K562 (cell line): ENCODE data around the gene USP16. TPM values are rescaled to one million over a fixed set of nuclear protein-coding genes. Genes with fewer than 3 reads are reported as not detected.

Source experiments
- ARID1B ChIP-seq: fragments of 450-650 bp; IDR thresholded peaks from 2 replicates; pipeline ENCODE4 v1.6.1; 2016; ENCODE audit warnings: antibody characterized with exemption, mild to moderate bottlenecking, inconsistent platforms
- ATF4 ChIP-seq: fragments of 450-650 bp; formaldehyde crosslinking; IDR thresholded peaks from 2 replicates; pipeline ENCODE4 v1.4.0; 2022; ENCODE audit warnings: mild to moderate bottlenecking, moderate library complexity
- ESRRA ChIP-seq: fragments of 450-650 bp; IDR thresholded peaks from 2 replicates; pipeline ENCODE4 v1.6.1; 2014; ENCODE audit warnings: low read depth, mild to moderate bottlenecking, moderate library complexity, borderline replicate concordance
- ETV5 ChIP-seq: sonication (generic); formaldehyde crosslinking; IDR thresholded peaks from 2 replicates; pipeline ENCODE4 v1.4.0; 2020; ENCODE audit warnings: low read depth, mild to moderate bottlenecking, missing genetic modification reagents
- GTF2E2 ChIP-seq: fragments of 200-800 bp; sonication (Bioruptor generic); IDR thresholded peaks from 2 replicates; pipeline ENCODE4 v1.6.1; 2016; ENCODE audit warnings: missing genetic modification characterization, missing compliant biosample characterization
- JUNB ChIP-seq: fragments of 450-650 bp; formaldehyde crosslinking; conservative IDR thresholded peaks from 2 replicates; pipeline ENCODE4 v1.4.0; 2020; ENCODE audit warnings: mild to moderate bottlenecking
- NR2C1 ChIP-seq, 2 experiments: fragments of 450-650 bp; IDR thresholded peaks; 2 replicates each; pipeline ENCODE4 v1.6.1; 2017; ENCODE audit warnings: mild to moderate bottlenecking in 2 of 2, antibody characterized with exemption in 1 of 2, inconsistent platforms in 1 of 2, missing compliant biosample characterization in 1 of 2, missing genetic modification characterization in 1 of 2
- PHF8 ChIP-seq: fragments of 200-600 bp; sonication (generic); IDR thresholded peaks from 2 replicates; pipeline ENCODE4 v1.6.1; 2012; ENCODE audit warnings: mixed run types, mild to moderate bottlenecking, inconsistent platforms, low read length, moderate library complexity, borderline replicate concordance
- POLR2AphosphoS5 ChIP-seq: IDR thresholded peaks from 2 replicates; pipeline ENCODE4 v1.6.1; 2011; ENCODE audit warnings: mild to moderate bottlenecking, low read depth, low read length, moderate library complexity; ENCODE audit not compliant: control insufficient read depth, insufficient read depth
- POLR3G ChIP-seq: IDR thresholded peaks from 2 replicates; pipeline ENCODE4 v1.6.1; 2011; ENCODE audit not compliant: insufficient read length, insufficient replicate concordance; ENCODE audit errors: extremely low read depth
- RBM22 ChIP-seq: fragments of 200-400 bp; formaldehyde crosslinking; IDR thresholded peaks from 2 replicates; pipeline ENCODE4 v1.6.1; 2018; ENCODE audit warnings: low read length, low read depth; ENCODE audit not compliant: poor library complexity, severe bottlenecking
- RNF2 ChIP-seq: sonication (generic); IDR thresholded peaks from 2 replicates; pipeline ENCODE4 v1.6.1; 2016
- RUNX1 ChIP-seq: sonication (generic); IDR thresholded peaks from 2 replicates; pipeline ENCODE4 v1.6.1; 2016; ENCODE audit warnings: antibody characterized with exemption, low read depth
- SAFB ChIP-seq: fragments of 200-400 bp; formaldehyde crosslinking; IDR thresholded peaks from 2 replicates; pipeline ENCODE4 v1.6.1; 2017; ENCODE audit warnings: low read depth, low read length, borderline replicate concordance
- STAT5A ChIP-seq: IDR thresholded peaks from 2 replicates; pipeline ENCODE4 v1.6.1; 2012; ENCODE audit warnings: low read length, inconsistent platforms, borderline replicate concordance
- TAF15 ChIP-seq: fragments of 200-400 bp; formaldehyde crosslinking; IDR thresholded peaks from 2 replicates; pipeline ENCODE4 v1.6.1; 2017; ENCODE audit warnings: mild to moderate bottlenecking, low read depth, low read length, moderate library complexity
- TRIM24 ChIP-seq, 2 experiments: fragments of 450-650 bp; IDR thresholded peaks; 2 replicates each; pipeline ENCODE4 v1.6.1; 2016
- polyA plus RNA-seq, 8 experiments: library from polyadenylated mRNA; depleted of rRNA in 4 of 8; stranded (reverse) in 5 of 8; unstranded in 3 of 8; fragments of >200 nt; fragmentation: Nextera tagmentation in 2 of 8; fragmentation: Illumina TruSeq in 1 of 8; extraction: Ambion mirVana in 2 of 8; extraction: Trizol in 1 of 8; gene quantifications; 2 replicates each; pipeline versions ENCODE4 v1.2.1 to v1.2.3, GENCODE V29; 2011 to 2014; ENCODE audit warnings: inconsistent platforms in 1 of 8, missing spikeins in 1 of 8
- total RNA-seq, 7 experiments: library from RNA; depleted of rRNA in 6 of 7; stranded (reverse); fragments of >200 nt in 6 of 7; fragmentation: Illumina TruSeq in 2 of 7; extraction: Trizol in 2 of 7; gene quantifications; 2 replicates each; pipeline versions ENCODE4 v1.2.1 to v1.2.3, GENCODE V29; 2011 to 2021; ENCODE audit warnings: low replicate concordance in 1 of 7
- TF ChIP-seq, protein P1 (sequence below): fragments of 250-450 bp; sonication (Bioruptor Pico); IDR thresholded peaks from 2 replicates; pipeline ENCODE4 v1.4.0; 2020; ENCODE audit warnings: borderline replicate concordance
- TF ChIP-seq, protein P2 (sequence below): fragments of 250-450 bp; sonication (Bioruptor Pico); IDR thresholded peaks from 2 replicates; pipeline ENCODE4 v1.8.0; 2021; ENCODE audit warnings: moderate library complexity, mild to moderate bottlenecking, inconsistent platforms
- TF ChIP-seq, protein P3 (sequence below): fragments of 450-650 bp; IDR thresholded peaks from 2 replicates; pipeline ENCODE4 v1.6.1; 2016; ENCODE audit warnings: missing biosample characterization, missing genetic modification characterization
- TF ChIP-seq, protein P4 (sequence below): fragments of 450-650 bp; formaldehyde crosslinking; IDR thresholded peaks from 2 replicates; pipeline ENCODE4 v1.4.0; 2020; ENCODE audit warnings: mild to moderate bottlenecking, mixed read lengths

Gene USP16
- total and polyA plus RNA-seq, 9 of the 15 experiments (the other 6 are each of a cell fraction or from before 2014, with no cell fraction given) = 38.4 to 90.9 (median 62.8) TPM

- TF ChIP-seq, protein P1, sequence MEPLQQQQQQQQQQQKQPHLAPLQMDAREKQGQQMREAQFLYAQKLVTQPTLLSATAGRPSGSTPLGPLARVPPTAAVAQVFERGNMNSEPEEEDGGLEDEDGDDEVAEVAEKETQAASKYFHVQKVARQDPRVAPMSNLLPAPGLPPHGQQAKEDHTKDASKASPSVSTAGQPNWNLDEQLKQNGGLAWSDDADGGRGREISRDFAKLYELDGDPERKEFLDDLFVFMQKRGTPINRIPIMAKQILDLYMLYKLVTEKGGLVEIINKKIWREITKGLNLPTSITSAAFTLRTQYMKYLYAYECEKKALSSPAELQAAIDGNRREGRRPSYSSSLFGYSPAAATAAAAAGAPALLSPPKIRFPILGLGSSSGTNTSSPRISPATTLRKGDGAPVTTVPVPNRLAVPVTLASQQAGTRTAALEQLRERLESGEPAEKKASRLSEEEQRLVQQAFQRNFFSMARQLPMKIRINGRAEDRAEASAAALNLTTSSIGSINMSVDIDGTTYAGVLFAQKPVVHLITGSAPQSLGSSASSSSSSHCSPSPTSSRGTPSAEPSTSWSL (CRISPR knock-in tag) = no peak
- peak; percentile 86 for TF ChIP-seq ESRRA
- peak; percentile 49; the same call in 1 of the 2 replicates for TF ChIP-seq ETV5 (CRISPR knock-in tag)
- TF ChIP-seq, protein P2, sequence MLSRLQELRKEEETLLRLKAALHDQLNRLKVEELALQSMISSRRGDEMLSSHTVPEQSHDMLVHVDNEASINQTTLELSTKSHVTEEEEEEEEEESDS (CRISPR knock-in tag) = no peak
- TF ChIP-seq PHF8 = peak; percentile 99
- no peak for TF ChIP-seq STAT5A
- TF ChIP-seq TAF15 = no peak
- TF ChIP-seq, protein P3, sequence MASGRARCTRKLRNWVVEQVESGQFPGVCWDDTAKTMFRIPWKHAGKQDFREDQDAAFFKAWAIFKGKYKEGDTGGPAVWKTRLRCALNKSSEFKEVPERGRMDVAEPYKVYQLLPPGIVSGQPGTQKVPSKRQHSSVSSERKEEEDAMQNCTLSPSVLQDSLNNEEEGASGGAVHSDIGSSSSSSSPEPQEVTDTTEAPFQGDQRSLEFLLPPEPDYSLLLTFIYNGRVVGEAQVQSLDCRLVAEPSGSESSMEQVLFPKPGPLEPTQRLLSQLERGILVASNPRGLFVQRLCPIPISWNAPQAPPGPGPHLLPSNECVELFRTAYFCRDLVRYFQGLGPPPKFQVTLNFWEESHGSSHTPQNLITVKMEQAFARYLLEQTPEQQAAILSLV (tag) = no peak
- TF ChIP-seq RNF2 = peak; percentile 74
- peak; percentile 91 for TF ChIP-seq GTF2E2 (tag)
- 0 out of 2 replicates have a peak, but pooled peaks have one; percentile 12 for TF ChIP-seq ATF4 (CRISPR knock-in tag)
- TF ChIP-seq POLR2AphosphoS5 = peak; percentile 72
- peak; percentile 85; the same call in 1 of the 2 replicates for TF ChIP-seq SAFB
- TF ChIP-seq, protein P4, sequence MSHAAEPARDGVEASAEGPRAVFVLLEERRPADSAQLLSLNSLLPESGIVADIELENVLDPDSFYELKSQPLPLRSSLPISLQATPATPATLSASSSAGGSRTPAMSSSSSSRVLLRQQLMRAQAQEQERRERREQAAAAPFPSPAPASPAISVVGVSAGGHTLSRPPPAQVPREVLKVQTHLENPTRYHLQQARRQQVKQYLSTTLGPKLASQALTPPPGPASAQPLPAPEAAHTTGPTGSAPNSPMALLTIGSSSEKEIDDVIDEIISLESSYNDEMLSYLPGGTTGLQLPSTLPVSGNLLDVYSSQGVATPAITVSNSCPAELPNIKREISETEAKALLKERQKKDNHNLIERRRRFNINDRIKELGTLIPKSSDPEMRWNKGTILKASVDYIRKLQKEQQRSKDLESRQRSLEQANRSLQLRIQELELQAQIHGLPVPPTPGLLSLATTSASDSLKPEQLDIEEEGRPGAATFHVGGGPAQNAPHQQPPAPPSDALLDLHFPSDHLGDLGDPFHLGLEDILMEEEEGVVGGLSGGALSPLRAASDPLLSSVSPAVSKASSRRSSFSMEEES (CRISPR knock-in tag) = no peak
- no peak for TF ChIP-seq JUNB (CRISPR knock-in tag)
- peak in 1 of 2 experiments; percentile 32; a peak in 1 of 4 replicates for TF ChIP-seq TRIM24 (IDR thresholded peaks at IDR 0.05)
- TF ChIP-seq RUNX1 = no peak
- no peak for TF ChIP-seq ARID1B
- no peak for TF ChIP-seq POLR3G
- TF ChIP-seq RBM22 = peak; percentile 32
- TF ChIP-seq NR2C1 (IDR thresholded peaks at IDR 0.05) = peak; percentile 99
- TF ChIP-seq NR2C1 (tag; IDR thresholded peaks at IDR 0.05) = peak; percentile 99
Observed at GRCh38 chr21:29024474-29025327, at the start of gene USP16 (continued).
